SU-DHL-6 (cell line): Measurements from ENCODE around the gene EIF4EBP3.

Experiments
- H2AFZ ChIP-seq: fragments of 200-600 bp; sonication (generic); 2 replicates; pipeline ENCODE4 v1.6.1; 2014; ENCODE audit warnings: low read depth, mild to moderate bottlenecking, moderate library complexity, mixed read lengths, antibody characterized with exemption, low read length; ENCODE audit not compliant: severe bottlenecking
- H3F3A ChIP-seq: fragments of 200-600 bp; shearing (Covaris generic); 2 replicates; pipeline ENCODE4 v1.6.0; 2016; ENCODE audit warnings: antibody characterized with exemption, mild to moderate bottlenecking; ENCODE audit not compliant: insufficient read depth
- H3K27ac ChIP-seq: fragments of 200-600 bp; sonication (generic); 2 replicates; pipeline ENCODE4 v1.5.1; 2016; ENCODE audit warnings: low read depth, mild to moderate bottlenecking, low read length, moderate library complexity, mixed read lengths
- H3K27me3 ChIP-seq: fragments of 200-600 bp; sonication (generic), shearing (Covaris generic); 2 replicates; pipeline ENCODE4 v1.6.0; 2014; ENCODE audit warnings: mild to moderate bottlenecking, low read length
- H3K36me3 ChIP-seq: fragments of 200-600 bp; sonication (generic); 2 replicates; pipeline ENCODE4 v1.6.1; 2014; ENCODE audit warnings: mild to moderate bottlenecking, low read length, mixed read lengths
- H3K4me2 ChIP-seq: fragments of 300-600, 200-600 bp; shearing (Covaris generic), sonication (generic); 2 replicates; pipeline ENCODE4 v1.6.0; 2014; ENCODE audit warnings: low read length, low read depth, mild to moderate bottlenecking; ENCODE audit not compliant: poor library complexity, severe bottlenecking
- H3K4me3 ChIP-seq: fragments of 200-600 bp; sonication (generic); 2 replicates; pipeline ENCODE4 v1.5.1; 2014; ENCODE audit warnings: antibody characterized with exemption, low read length, mild to moderate bottlenecking, mixed read lengths; ENCODE audit not compliant: insufficient read depth, poor library complexity, severe bottlenecking
- H3K79me2 ChIP-seq: fragments of 200-600 bp; sonication (generic); 2 replicates; pipeline ENCODE4 v1.6.1; 2014; ENCODE audit warnings: mild to moderate bottlenecking, low read length, moderate library complexity; ENCODE audit not compliant: insufficient read depth
- H3K9ac ChIP-seq: fragments of 200-600 bp; sonication (generic); 2 replicates; pipeline ENCODE4 v1.7.0; 2014; ENCODE audit warnings: mild to moderate bottlenecking, low read length
- H3K9me2 ChIP-seq: fragments of 200-600 bp; sonication (generic); replicated peaks from 2 replicates; pipeline ENCODE4 v1.6.1; 2014; ENCODE audit warnings: low read length; ENCODE audit not compliant: insufficient read depth
- H3K9me3 ChIP-seq: fragments of 200-600 bp; sonication (generic); 2 replicates; pipeline ENCODE4 v1.6.1; 2014; ENCODE audit warnings: low read length, mixed read lengths; ENCODE audit not compliant: insufficient read depth
- H4K20me1 ChIP-seq: fragments of 200-600 bp; sonication (generic); 2 replicates; pipeline ENCODE4 v1.6.1; 2014; ENCODE audit warnings: low read depth, mild to moderate bottlenecking, antibody characterized with exemption, low read length, moderate library complexity, mixed read lengths
- EZH2phosphoT487 ChIP-seq: fragments of 200-600 bp; sonication (generic), shearing (Covaris generic); conservative IDR thresholded peaks from 2 replicates; pipeline ENCODE4 v1.6.1; 2018; ENCODE audit warnings: mild to moderate bottlenecking, antibody characterized with exemption, low read length, moderate library complexity, mixed read lengths
- TF ChIP-seq, protein P1 (sequence below): fragments of 200-600 bp; sonication (generic); IDR thresholded peaks from one replicate; pipeline ENCODE4 v1.5.1; 2017; ENCODE audit warnings: antibody characterized with exemption, mild to moderate bottlenecking, low read length, moderate library complexity; ENCODE audit not compliant: insufficient read depth, poor library complexity, severe bottlenecking

Gene EIF4EBP3

DNA sequence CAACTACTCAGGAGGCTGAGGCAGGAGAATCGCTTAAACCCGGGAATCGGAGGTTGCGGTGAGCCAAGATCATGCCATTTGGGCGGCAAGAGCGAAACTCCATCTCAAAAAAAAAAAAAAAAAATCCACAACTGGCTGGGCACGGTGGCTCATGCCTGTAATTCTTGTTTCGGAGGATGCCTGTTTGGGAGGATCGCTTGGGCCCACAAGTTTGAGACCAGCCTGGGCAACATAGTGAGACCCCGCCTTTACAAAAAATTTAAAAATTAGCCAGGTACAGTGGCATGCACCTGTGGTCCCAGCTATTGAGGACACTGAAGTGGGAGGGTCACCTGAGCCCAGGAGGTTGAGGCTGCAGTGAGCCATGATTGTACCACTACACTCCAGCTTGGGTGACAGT lies 1.9 kb upstream of the EIF4EBP3 start:
- Histone ChIP-seq H2AFZ (no peak overlapping the region), H3K9ac (no peak overlapping the region), H3K9me3 (no peaks in the 10 kb centered on the region), H3K4me3 (no peak overlapping the region), H3K27ac (no peak overlapping the region), H3K4me2 (no peak overlapping the region), H3K9me2 (no peaks in the 10 kb centered on the region), H3K79me2 (no peaks in the 10 kb centered on the region), H3K27me3 (no peaks in the 10 kb centered on the region), H3K36me3 (0 out of 2 replicates have a peak, but pooled peaks cover 6% of the 10 kb centered on the region), H3F3A (peaks cover 11% of the 10 kb centered on the region; the same call in 1 of the 2 replicates), H4K20me1 (no peaks in the 10 kb centered on the region)
- TF ChIP-seq, protein P1, sequence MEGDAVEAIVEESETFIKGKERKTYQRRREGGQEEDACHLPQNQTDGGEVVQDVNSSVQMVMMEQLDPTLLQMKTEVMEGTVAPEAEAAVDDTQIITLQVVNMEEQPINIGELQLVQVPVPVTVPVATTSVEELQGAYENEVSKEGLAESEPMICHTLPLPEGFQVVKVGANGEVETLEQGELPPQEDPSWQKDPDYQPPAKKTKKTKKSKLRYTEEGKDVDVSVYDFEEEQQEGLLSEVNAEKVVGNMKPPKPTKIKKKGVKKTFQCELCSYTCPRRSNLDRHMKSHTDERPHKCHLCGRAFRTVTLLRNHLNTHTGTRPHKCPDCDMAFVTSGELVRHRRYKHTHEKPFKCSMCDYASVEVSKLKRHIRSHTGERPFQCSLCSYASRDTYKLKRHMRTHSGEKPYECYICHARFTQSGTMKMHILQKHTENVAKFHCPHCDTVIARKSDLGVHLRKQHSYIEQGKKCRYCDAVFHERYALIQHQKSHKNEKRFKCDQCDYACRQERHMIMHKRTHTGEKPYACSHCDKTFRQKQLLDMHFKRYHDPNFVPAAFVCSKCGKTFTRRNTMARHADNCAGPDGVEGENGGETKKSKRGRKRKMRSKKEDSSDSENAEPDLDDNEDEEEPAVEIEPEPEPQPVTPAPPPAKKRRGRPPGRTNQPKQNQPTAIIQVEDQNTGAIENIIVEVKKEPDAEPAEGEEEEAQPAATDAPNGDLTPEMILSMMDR = no peak
- TF ChIP-seq EZH2phosphoT487 = no peak

DNA sequence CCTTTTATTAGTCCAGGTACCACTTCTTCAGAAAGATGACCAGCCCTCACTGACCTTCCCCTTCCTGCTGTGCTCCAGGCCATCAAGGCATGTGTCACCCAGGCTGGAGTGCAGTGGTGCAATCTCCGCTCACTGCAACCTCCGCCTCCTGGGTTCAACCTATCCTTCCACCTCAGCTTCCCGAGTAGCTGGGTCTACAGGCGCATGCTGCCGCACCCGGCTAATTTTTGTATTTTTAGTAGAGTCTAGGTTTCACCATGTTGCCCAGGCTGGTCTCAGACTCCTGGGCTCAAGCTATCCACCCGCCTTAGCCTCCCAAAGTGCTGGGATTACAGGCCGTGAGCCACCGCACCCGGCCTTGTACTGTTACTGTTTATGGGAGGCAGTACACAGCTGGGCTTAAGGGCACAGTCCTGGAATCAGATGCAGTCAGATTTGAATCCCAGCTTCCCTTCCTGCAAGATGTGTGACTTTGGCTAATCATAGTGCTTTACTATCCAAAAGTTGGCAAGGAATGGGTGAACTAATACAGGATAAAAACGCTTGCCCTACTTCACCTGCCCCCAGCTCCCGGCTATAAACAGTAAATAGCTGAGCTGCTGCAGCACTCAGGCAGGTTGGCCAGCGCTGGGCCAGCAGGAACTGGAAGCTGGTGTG lies 483 bp upstream of the EIF4EBP3 start:
- no peak overlapping the region for H2AFZ ChIP-seq
- no peaks in the 10 kb centered on the region for H3K9me2 ChIP-seq
- no peaks in the 10 kb centered on the region for H3K79me2 ChIP-seq
- no peaks in the 10 kb centered on the region for H3K27me3 ChIP-seq
- no peak overlapping the region for H3K27ac ChIP-seq
- no peak overlapping the region for H3K4me3 ChIP-seq
- peak overlapping the region; percentile 58; the same call in 1 of the 2 replicates for H3K9ac ChIP-seq
- H3K4me2 ChIP-seq = peak overlapping the region; percentile 80
- TF ChIP-seq EZH2phosphoT487 = no peak
- TF ChIP-seq, protein P1 = no peak
- 0 out of 2 replicates have a peak, but pooled peaks cover 2% of the 10 kb centered on the region for H3K36me3 ChIP-seq
- H3F3A ChIP-seq = peaks cover 11% of the 10 kb centered on the region; the same call in 1 of the 2 replicates
- H3K9me3 ChIP-seq = no peaks in the 10 kb centered on the region
- no peaks in the 10 kb centered on the region for H4K20me1 ChIP-seq

DNA sequence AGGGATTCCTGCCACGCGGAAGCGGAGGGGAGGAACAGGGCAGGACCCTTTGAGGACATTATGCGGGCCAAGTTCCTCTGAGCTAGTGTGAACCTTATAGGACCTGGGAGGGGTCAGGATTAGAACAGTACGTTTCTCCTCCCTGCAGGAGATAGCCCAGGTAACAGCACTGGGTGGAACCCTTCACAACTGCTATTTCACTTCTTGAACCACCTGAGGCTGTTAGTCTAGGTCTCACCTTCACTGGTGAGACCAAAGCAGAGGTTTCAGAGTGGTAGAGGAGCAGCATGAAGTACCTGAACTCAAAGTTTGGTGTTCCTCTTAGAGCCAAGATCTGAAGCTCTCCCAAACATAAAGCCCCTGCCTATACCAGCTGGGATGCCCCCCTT lies 832 bp downstream of the EIF4EBP3 start:
- Histone ChIP-seq H3K9me2 (no peaks in the 10 kb centered on the region), H2AFZ (peak overlapping the region; percentile 20), H3K27me3 (no peaks in the 10 kb centered on the region), H3F3A (peaks cover 11% of the 10 kb centered on the region; the same call in 1 of the 2 replicates), H3K27ac (peak overlapping the region; percentile 70), H3K36me3 (0 out of 2 replicates have a peak, but pooled peaks cover 3% of the 10 kb centered on the region), H4K20me1 (no peaks in the 10 kb centered on the region), H3K79me2 (peaks cover 7% of the 10 kb centered on the region), H3K4me3 (peak overlapping the region; percentile 48), H3K9me3 (no peaks in the 10 kb centered on the region), H3K9ac (peak overlapping the region; percentile 58), H3K4me2 (peak overlapping the region; percentile 80)
- TF ChIP-seq, protein P1 = no peak
- TF ChIP-seq EZH2phosphoT487 = no peak
